Heart left ventricle (tissue), 16 donors: ENCODE measurements around the gene SNX8. TPM values are rescaled to one million over a fixed set of nuclear protein-coding genes. Genes with fewer than 3 reads are reported as not detected.

Experiments used
- ATAC-seq, 4 donors: fragments of 200-7000 bp; cut with Tn5 transposase; one replicate each; pipeline ENCODE4 v1.9.1; 2020 to 2022; ENCODE audit warnings: moderate library complexity in 4 of 4, mild to moderate bottlenecking in 3 of 4, moderate number of reproducible peaks in 1 of 4
- DNase-seq, 5 donors: peaks; one replicate each; pipeline ENCODE4 v3.0.0-alpha.2; 2020
- H3K27ac ChIP-seq, 12 donors: fragments of 200-600 bp; sonication (generic) in 4 of 12; one replicate each; pipeline versions ENCODE4 v1.5.0 to v1.8.0; 2016 to 2022; ENCODE audit warnings: mild to moderate bottlenecking in 2 of 12
- H3K27me3 ChIP-seq, 9 donors: fragments of 200-600 bp; sonication (generic) in 2 of 9; one replicate each; pipeline versions ENCODE4 v1.5.1 to v1.8.0; 2016 to 2022; ENCODE audit warnings: mild to moderate bottlenecking in 3 of 9
- H3K36me3 ChIP-seq, 9 donors: fragments of 200-600 bp; sonication (generic) in 2 of 9; one replicate each; pipeline versions ENCODE4 v1.5.0 to v1.8.0; 2018 to 2022; ENCODE audit warnings: mild to moderate bottlenecking in 2 of 9
- H3K4me1 ChIP-seq, 12 donors: fragments of 200-600 bp; sonication (generic) in 4 of 12; one replicate each; pipeline versions ENCODE4 v1.5.0 to v1.8.0; 2016 to 2022; ENCODE audit warnings: mild to moderate bottlenecking in 3 of 12
- H3K4me3 ChIP-seq, 12 donors: fragments of 200-600 bp; sonication (generic) in 4 of 12; one replicate each; pipeline versions ENCODE4 v1.5.0 to v1.8.0; 2017 to 2022; ENCODE audit warnings: mild to moderate bottlenecking in 9 of 12, moderate library complexity in 4 of 12
- H3K9me3 ChIP-seq, 12 donors: fragments of 200-600 bp; sonication (generic) in 4 of 12; one replicate each; pipeline versions ENCODE4 v1.5.0 to v1.8.0; 2016 to 2022; ENCODE audit warnings: mild to moderate bottlenecking in 1 of 12
- POLR2A ChIP-seq, 2 donors: fragments of 450-650 bp; IDR thresholded peaks; one replicate each; pipeline ENCODE4 v1.6.1; 2017; ENCODE audit warnings: antibody characterized with exemption in 2 of 2, mild to moderate bottlenecking in 2 of 2, moderate library complexity in 2 of 2
- WGBS, 4 donors: extraction: QIAGEN DNeasy Blood & Tissue Kit in 2 of 4; methylation state at CpG; one replicate each; pipeline versions ENCODE4 v1.1.5 to v1.1.7; 2013 to 2018; 5-methylcytosine and 5-hydroxymethylcytosine counted together
- intact Hi-C, 10 donors: fragments of 100-400 bp; cut with DNase I; formaldehyde crosslinking; loops; one replicate each; pipeline versions ENCODE4 v1.11.1 to v1.14.2; 2022
- polyA plus RNA-seq, 2 donors: library from polyadenylated mRNA; stranded (reverse); fragments of 200-250 nt; gene quantifications; one replicate each; pipeline ENCODE4 v1.2.3, GENCODE V29; 2013
- total RNA-seq, 9 donors: library from RNA; depleted of rRNA in 2 of 9; stranded (reverse); fragments of >200 nt in 2 of 9; fragmentation: NEBNext Ultra II Directional in 3 of 9; extraction: Animal tissue kit (Norgen Biotek cat#: 25700) in 3 of 9; gene quantifications; one replicate each; pipeline versions ENCODE4 v1.1.0 to v1.2.4, GENCODE V29; 2016 to 2023
- TF ChIP-seq, protein P1 (sequence below), 12 donors: fragments of 200-600 bp; sonication (generic) in 4 of 12; IDR thresholded peaks; one replicate each; pipeline versions ENCODE4 v1.5.0 to v1.8.0; 2018 to 2022; ENCODE audit warnings: antibody characterized with exemption in 12 of 12, mild to moderate bottlenecking in 5 of 12
- donor health status: ischemic (EF 13 %, LVEDD 7.1; RV severe dilation, severe dysfunction).
- donor health status: healthy with polysubstance abuse.
- donor health status: DM: no; HTN: yes; CAD: no.
- donor health status: DM: no; HTN: no; CAD: no.
- donor health status: ischemic (EF 25% LVEDD 6.9; RV normal size, moderate dysfunction).
- donor health status: ischemic (EF 25% LVEDD 5.7; RV mildly dilated, moderate dysfunction).
- donor health status: healthy.
- donor health status: DM: yes; HTN: yes; CAD: no.
- donor health status: ischemic (EF 35%, LVEDD 5.7; RV mildly dilated, moderate dysfunction).
- donor health status: nonischemic (EF 11% LVEDD 7.7; RV severe dilation, severe dysfunction).
- donor health status: DM: yes; HTN: yes; CAD: no.
- donor health status: PGD.
- donor health status: ischemic (EF 29% LVEDD 5.4; RV normal size, mild dysfunction).
- donor health status: nonischemic (EF 23%, LVEDD 6.1; RV moderate dilation, normal function).

The SNX8 gene
- total and polyA plus RNA-seq, 11 donors = 5.4 to 44.6 (median 19.4) TPM

DNA sequence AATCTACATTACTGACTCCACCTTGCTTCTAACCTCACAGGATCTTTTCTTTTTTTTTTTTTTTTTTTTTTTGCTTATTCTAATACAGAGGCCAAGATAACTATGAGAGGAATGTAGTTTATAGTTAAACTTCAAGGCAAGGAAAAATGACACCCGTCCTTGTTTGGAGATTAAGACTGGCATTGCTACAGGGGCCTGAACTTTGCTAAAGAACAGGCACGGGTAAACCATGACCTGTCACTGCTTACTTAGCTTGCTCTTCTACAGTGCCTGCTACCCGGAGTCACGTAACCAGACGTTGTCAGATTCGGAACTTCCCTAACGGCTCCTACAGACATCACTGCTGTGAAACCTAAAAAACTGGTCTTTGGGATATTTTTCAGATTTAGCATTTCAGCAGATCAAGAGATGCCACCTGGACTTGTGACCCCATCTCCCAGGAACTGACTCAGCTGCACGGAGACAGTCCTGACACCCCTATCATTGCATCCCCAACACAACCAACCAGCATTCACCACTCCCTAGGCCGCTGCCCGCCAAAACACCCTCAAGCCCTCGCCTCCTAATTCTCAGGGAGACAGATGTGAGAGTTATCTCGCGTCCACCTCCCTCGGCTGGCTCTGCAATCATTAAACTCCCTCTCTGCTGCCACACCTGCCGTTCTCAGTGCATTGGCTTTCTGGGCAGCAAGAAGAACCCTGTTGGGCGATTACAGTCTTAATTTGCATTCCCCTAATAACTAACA is 109.0 kb downstream of the SNX8 start:
- peak in 3 of 5 donors; percentile 4 to 15 (median 14) for DNase-seq
- Histone ChIP-seq H3K27me3 (no peaks in the 10 kb centered on the region), H3K9me3 (no peaks in the 10 kb centered on the region), H3K4me3 (no peak overlapping the region), H3K4me1 (peaks cover 0 to 17% (median 6%) of the 10 kb centered on the region in 12 donors), H3K27ac (no peak overlapping the region), H3K36me3 (peaks cover 0 to 28% (median 15%) of the 10 kb centered on the region in 9 donors)
- ATAC-seq = no peak
- WGBS, 4 donors = 92 to 96% (median 95%) methylated on average over 16 of the region's 16 CpGs
- intact Hi-C loops = loop anchor here (5.0 to 10.0 kb wide), 9 partner anchors 98 to 628 kb away; no protein-coding TSS in a partner anchor
- TF ChIP-seq, protein P1, sequence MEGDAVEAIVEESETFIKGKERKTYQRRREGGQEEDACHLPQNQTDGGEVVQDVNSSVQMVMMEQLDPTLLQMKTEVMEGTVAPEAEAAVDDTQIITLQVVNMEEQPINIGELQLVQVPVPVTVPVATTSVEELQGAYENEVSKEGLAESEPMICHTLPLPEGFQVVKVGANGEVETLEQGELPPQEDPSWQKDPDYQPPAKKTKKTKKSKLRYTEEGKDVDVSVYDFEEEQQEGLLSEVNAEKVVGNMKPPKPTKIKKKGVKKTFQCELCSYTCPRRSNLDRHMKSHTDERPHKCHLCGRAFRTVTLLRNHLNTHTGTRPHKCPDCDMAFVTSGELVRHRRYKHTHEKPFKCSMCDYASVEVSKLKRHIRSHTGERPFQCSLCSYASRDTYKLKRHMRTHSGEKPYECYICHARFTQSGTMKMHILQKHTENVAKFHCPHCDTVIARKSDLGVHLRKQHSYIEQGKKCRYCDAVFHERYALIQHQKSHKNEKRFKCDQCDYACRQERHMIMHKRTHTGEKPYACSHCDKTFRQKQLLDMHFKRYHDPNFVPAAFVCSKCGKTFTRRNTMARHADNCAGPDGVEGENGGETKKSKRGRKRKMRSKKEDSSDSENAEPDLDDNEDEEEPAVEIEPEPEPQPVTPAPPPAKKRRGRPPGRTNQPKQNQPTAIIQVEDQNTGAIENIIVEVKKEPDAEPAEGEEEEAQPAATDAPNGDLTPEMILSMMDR (IDR thresholded peaks at IDR 0.05) = no peak
- TF ChIP-seq POLR2A (IDR thresholded peaks at IDR 0.05) = no peak

DNA sequence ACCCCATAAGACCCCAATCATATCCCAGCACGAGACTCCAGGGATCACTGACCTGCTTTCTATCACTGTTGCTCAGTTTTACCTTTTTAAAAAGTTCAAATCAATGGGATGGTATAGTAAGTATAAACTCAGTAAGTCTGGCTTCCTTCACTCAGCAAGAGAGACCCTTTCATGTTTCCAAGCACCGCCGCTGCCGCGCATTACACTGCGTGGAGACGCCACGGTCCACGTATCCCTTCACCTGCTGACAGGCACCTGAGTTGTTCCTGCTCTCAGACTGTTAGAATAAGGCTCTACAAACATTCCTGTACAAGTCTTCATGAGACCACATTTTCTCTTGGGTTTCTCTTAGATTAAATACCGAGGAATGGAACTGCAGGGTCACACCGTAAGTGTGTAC is 109.8 kb downstream of the SNX8 start:
- Histone ChIP-seq H3K4me3 (no peak overlapping the region), H3K4me1 (peaks cover 0 to 15% (median 6%) of the 10 kb centered on the region in 12 donors), H3K9me3 (no peaks in the 10 kb centered on the region), H3K27me3 (no peaks in the 10 kb centered on the region), H3K27ac (no peak overlapping the region), H3K36me3 (peaks cover 0 to 29% (median 20%) of the 10 kb centered on the region in 9 donors)
- TF ChIP-seq, protein P1 (IDR thresholded peaks at IDR 0.05) = no peak
- TF ChIP-seq POLR2A (IDR thresholded peaks at IDR 0.05) = no peak
- DNase-seq (peak in 1 of 5 donors; percentile 30), ATAC-seq (no peak)
- 95 to 98% (median 97%) methylated on average over 11 of the region's 11 CpGs for WGBS, 4 donors
- intact Hi-C loops = loop anchor here in 7 of 10 donors (5.0 to 10.0 kb wide), 4 partner anchors 290 to 542 kb away; no protein-coding TSS in a partner anchor

DNA sequence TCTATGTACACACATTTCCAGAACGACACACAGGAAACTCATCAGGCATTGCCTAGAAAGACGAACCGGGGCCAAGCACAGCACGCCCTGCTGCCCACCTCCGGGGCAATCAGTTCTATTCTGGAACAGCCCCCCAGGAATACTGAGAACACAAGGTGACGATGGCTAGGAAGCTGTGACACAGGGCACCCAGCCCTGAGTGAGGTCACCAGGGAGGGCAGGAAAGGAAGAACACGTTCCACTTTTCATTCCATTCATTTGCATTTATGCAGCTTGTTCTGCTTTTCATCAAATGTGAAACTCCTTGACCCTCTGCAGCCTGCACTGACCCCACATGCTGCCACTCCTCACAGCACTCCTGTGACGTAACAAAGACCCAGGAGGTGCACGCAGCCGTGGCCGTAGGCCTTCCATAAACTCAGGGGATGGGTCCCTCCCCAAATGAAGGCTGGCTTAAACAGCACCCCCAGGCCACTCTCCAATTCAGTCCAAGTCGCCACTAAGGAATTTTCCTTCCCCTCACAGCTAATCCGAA is 110.4 kb downstream of the SNX8 start:
- TF ChIP-seq, protein P1 (IDR thresholded peaks at IDR 0.05) = no peak
- TF ChIP-seq POLR2A (IDR thresholded peaks at IDR 0.05) = no peak
- DNase-seq (peak in 1 of 5 donors; percentile 34), ATAC-seq (peak in 3 of 4 donors; percentile 27 to 36 (median 29))
- Histone ChIP-seq H3K27ac (peak overlapping the region in 1 of 12 donors; percentile 5), H3K36me3 (peaks cover 0 to 31% (median 20%) of the 10 kb centered on the region in 9 donors), H3K4me1 (peaks cover 0 to 11% (median 6%) of the 10 kb centered on the region in 12 donors), H3K9me3 (no peaks in the 10 kb centered on the region), H3K4me3 (no peak overlapping the region), H3K27me3 (no peaks in the 10 kb centered on the region)
- 48 to 56% (median 51%) methylated on average over 13 of the region's 13 CpGs for WGBS, 4 donors
- intact Hi-C loops = loop anchor here in 7 of 10 donors (5.0 to 10.0 kb wide), 4 partner anchors 289 to 542 kb away; no protein-coding TSS in a partner anchor
